HFF-Myc (cell line): Measurements from ENCODE around the gene PDZD8.

Experiments used
- DNase-seq: peaks from one replicate; pipeline ENCODE4 v3.0.0-alpha.2; 2011; ENCODE audit warnings: low read depth; ENCODE audit errors: extremely low read depth
- H3K4me3 ChIP-seq: replicated peaks from 2 replicates; pipeline ENCODE4 v1.5.1; 2011; ENCODE audit warnings: low read depth, mild to moderate bottlenecking, control low read depth, low read length
- TF ChIP-seq, protein P1 (sequence below): IDR thresholded peaks from 2 replicates; pipeline ENCODE4 v1.5.1; 2012; ENCODE audit warnings: mild to moderate bottlenecking, low read depth, low read length, control low read depth; ENCODE audit errors: missing control alignments

Gene PDZD8

DNA sequence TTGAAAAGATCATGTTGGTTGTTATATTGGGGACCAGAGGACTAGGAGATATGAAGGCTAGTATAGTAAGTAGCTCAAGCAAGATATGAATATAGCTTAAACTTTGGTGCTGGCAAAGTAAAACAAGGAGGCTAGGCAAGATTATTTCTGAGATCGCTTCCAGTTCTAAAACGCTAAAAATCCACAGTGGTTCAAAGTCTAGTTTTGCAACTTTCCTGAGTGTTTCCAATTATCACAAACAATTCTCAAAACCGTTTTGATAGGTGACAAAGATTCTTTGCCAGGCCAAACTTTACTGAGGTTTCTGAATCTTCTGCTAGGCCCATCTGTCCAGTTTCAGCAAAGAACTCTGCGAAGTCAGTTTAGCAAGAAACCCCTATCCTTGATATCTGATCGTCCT, 35.3 kb downstream of the PDZD8 start:
- H3K4me3 ChIP-seq = no peak overlapping the region
- no peak for DNase-seq
- TF ChIP-seq, protein P1, sequence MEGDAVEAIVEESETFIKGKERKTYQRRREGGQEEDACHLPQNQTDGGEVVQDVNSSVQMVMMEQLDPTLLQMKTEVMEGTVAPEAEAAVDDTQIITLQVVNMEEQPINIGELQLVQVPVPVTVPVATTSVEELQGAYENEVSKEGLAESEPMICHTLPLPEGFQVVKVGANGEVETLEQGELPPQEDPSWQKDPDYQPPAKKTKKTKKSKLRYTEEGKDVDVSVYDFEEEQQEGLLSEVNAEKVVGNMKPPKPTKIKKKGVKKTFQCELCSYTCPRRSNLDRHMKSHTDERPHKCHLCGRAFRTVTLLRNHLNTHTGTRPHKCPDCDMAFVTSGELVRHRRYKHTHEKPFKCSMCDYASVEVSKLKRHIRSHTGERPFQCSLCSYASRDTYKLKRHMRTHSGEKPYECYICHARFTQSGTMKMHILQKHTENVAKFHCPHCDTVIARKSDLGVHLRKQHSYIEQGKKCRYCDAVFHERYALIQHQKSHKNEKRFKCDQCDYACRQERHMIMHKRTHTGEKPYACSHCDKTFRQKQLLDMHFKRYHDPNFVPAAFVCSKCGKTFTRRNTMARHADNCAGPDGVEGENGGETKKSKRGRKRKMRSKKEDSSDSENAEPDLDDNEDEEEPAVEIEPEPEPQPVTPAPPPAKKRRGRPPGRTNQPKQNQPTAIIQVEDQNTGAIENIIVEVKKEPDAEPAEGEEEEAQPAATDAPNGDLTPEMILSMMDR = no peak

DNA sequence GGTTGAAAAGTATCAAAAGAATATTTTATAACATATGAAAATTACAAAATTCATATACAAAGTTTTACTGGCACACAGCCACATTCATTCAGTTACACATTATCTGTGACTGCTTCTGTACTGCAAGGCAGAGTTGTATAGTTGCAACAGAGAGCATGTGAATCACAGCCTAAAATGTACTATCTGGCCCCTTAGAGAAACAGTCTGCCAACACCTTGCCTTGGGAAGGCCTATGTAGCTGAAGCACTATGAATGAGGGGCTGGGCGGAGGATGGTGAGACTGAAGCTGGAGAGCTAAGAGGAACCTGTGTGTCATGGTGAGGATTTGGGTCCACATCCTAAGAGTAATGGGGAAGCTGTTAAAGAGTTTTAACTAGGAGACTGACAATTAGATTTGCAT, 35.7 kb downstream of the PDZD8 start:
- H3K4me3 ChIP-seq = no peak overlapping the region
- TF ChIP-seq, protein P1 = no peak
- no peak for DNase-seq

DNA sequence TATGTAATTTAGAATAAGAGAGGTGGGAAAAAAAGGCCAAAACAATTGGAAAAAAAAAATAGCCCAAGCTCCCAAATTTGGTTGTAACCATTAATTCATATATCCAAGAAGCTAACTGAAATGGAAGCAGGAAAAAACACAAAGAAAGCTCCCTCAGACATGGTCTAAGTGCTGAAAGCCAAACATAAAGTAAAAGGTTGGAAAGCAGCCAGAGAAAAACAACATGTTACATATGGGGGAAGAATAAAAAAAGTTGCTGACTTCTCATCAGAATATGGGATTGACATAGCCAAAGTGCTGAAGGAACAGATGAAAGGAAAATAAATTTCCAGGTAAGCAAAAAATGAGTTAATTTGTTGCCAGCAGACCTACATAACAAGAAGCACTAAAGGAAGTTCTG, 40.3 kb downstream of the PDZD8 start:
- H3K4me3 ChIP-seq = no peak overlapping the region
- no peak for DNase-seq
- TF ChIP-seq, protein P1 = no peak

DNA sequence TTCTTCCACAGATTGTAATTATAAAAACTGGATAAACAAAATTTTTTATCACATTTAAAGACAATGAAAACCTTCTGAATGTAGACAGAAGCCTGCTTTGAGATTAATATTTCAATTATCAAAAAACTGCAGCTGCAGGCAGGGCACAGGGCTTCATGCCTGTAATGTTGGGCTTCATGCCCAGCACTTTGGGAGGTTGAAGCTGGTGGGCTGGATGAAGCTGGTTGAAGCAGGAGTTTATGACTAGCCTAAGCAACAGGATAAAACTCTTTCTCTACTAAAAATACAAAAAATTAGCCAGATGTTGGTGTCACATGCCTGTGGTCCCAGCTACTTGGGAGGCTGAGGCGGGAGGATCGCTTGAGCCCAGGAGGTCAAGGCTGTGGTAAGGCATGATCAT, 41.2 kb downstream of the PDZD8 start:
- TF ChIP-seq, protein P1 = no peak

DNA sequence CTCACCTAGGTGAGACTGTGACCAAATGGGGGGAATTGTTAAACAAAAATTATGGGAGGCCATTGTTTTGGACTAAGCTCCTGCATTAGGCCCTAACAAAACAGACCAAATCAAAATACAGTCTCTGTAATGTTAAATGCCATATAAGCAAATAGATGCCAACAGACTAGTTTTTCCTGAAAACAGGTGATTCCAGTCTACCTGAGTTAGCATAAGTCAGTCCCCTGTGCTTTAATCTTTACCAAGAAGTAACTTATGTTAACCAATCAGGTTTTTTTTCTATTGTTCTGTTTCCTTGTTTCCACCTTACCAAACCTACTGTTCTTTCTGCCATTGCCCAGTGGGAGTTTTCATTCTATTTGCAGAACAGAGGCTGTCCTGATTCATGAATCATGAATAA, 48.0 kb downstream of the PDZD8 start:
- TF ChIP-seq, protein P1 = no peak
- no peak overlapping the region for H3K4me3 ChIP-seq
- no peak for DNase-seq

More for the DNA sequence above, 41.2 kb downstream of the PDZD8 start:
- DNase-seq = no peak
- H3K4me3 ChIP-seq = no peak overlapping the region

DNA sequence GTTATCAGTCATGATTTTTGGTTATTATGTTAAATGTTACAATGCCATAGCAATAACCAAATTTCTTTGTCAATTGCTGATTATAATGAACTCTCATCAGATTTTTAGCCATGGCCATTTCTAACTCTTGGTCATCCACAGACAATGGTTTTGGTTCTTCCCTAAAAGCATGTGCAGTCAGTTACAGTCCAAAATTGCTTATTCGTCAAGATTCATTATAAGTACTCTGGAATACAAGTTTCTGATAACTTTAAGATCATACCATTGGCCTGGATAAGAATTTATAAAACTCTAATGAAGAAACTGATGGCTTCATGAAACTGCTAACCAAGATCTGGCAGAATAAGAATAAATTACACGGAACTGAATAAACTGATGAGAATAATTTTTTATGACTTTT, 50.9 kb downstream of the PDZD8 start:
- DNase-seq = no peak
- TF ChIP-seq, protein P1 = no peak
- no peak overlapping the region for H3K4me3 ChIP-seq

DNA sequence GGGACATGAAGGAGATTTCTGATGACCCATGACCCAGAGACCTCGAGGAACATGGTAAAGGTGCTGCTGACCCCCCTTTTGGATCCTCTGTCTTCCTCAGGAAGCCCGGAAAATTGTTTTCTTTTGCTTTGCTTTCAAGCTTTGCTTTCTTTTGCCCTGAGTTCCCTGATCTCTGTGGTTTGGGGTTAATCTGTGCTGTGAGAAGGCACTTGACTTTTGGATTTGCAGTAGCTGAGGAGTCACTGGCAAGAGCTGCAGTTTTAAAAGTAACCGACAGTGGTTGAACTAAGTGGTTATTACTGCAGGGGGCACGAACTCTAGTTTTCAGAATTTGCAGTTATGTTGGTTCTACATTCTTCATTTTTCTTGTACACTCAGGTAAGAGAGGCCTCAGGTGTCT, 53.0 kb downstream of the PDZD8 start:
- TF ChIP-seq, protein P1 = no peak
- no peak for DNase-seq
- H3K4me3 ChIP-seq = no peak overlapping the region
